Common myeloid progenitor, CD34-positive (primary cell): ENCODE results near the gene ACOXL.

Experiments
- CTCF ChIA-PET: fragments of 350-600 bp; sonication (Branson Sonifier 250); formaldehyde crosslinking; loops from one replicate; lab custom pipeline; 2021; ENCODE audit warnings: antibody characterized with exemption; lab: Charles Lee
- POLR2A ChIA-PET: fragments of 350-600 bp; sonication (Branson Sonifier 250); formaldehyde crosslinking; loops from one replicate; lab custom pipeline; 2021; ENCODE audit warnings: antibody characterized with exemption; lab: Charles Lee
- DNase-seq, 3 donors: peaks; one replicate each; pipeline versions ENCODE4 v3.0.0 to v3.0.0-alpha.2; 2013
- H3K27ac ChIP-seq, 2 experiments: 1 replicate in 1 of 2; 2 replicates in 1 of 2; pipeline ENCODE4 v1.7.0; 2013; ENCODE audit warnings: inconsistent platforms in 2 of 2, low read length in 2 of 2, mild to moderate bottlenecking in 2 of 2, low read depth in 1 of 2, moderate library complexity in 1 of 2; ENCODE audit not compliant: severe bottlenecking in 2 of 2, insufficient read depth in 1 of 2, poor library complexity in 1 of 2
- H3K27me3 ChIP-seq, 5 experiments: replicated peaks in 2 of 5; 1 replicate in 3 of 5; 2 replicates in 2 of 5; pipeline versions ENCODE4 v1.6.1 to v1.7.0; 2013; ENCODE audit warnings: low read length in 4 of 5, mild to moderate bottlenecking in 2 of 5, moderate library complexity in 2 of 5, inconsistent platforms in 1 of 5; ENCODE audit not compliant: insufficient read depth in 5 of 5, control insufficient read depth in 4 of 5
- H3K36me3 ChIP-seq, 4 experiments: 1 replicate in 2 of 4; 2 replicates in 2 of 4; pipeline versions ENCODE4 v1.6.1 to v1.7.0; 2013; ENCODE audit warnings: low read length in 3 of 4, control low read depth in 1 of 4, mild to moderate bottlenecking in 1 of 4; ENCODE audit not compliant: control insufficient read depth in 4 of 4, insufficient read depth in 4 of 4
- H3K4me1 ChIP-seq, 4 experiments: 1 replicate in 3 of 4; 2 replicates in 1 of 4; pipeline versions ENCODE4 v1.6.1 to v1.7.1; 2013; ENCODE audit warnings: low read length in 3 of 4, mild to moderate bottlenecking in 3 of 4, control low read depth in 1 of 4, inconsistent platforms in 1 of 4, moderate library complexity in 1 of 4; ENCODE audit not compliant: control insufficient read depth in 4 of 4, insufficient read depth in 4 of 4; ENCODE audit errors: control extremely low read depth in 1 of 4
- H3K4me3 ChIP-seq, 7 experiments: 1 replicate in 4 of 7; 2 replicates in 3 of 7; pipeline versions ENCODE4 v1.5.1 to v1.7.0; 2013; ENCODE audit warnings: mild to moderate bottlenecking in 7 of 7, low read length in 6 of 7, moderate library complexity in 6 of 7, inconsistent platforms in 2 of 7, low read depth in 2 of 7, control low read depth in 1 of 7; ENCODE audit not compliant: insufficient read depth in 4 of 7, control insufficient read depth in 1 of 7; ENCODE audit errors: extremely low read depth in 1 of 7
- H3K9me3 ChIP-seq, 5 experiments: 1 replicate in 4 of 5; 2 replicates in 1 of 5; pipeline versions ENCODE4 v1.6.1 to v1.7.1; 2013; ENCODE audit warnings: low read length in 4 of 5, mild to moderate bottlenecking in 2 of 5, inconsistent platforms in 1 of 5, low read depth in 1 of 5, moderate library complexity in 1 of 5; ENCODE audit not compliant: control insufficient read depth in 4 of 5, insufficient read depth in 2 of 5; ENCODE audit errors: control extremely low read depth in 1 of 5
- WGBS: methylation state at CpG from one replicate; pipeline ENCODE4 v1.1.5; 2013; ENCODE audit not compliant: insufficient coverage; 5-methylcytosine and 5-hydroxymethylcytosine counted together

The ACOXL gene

DNA sequence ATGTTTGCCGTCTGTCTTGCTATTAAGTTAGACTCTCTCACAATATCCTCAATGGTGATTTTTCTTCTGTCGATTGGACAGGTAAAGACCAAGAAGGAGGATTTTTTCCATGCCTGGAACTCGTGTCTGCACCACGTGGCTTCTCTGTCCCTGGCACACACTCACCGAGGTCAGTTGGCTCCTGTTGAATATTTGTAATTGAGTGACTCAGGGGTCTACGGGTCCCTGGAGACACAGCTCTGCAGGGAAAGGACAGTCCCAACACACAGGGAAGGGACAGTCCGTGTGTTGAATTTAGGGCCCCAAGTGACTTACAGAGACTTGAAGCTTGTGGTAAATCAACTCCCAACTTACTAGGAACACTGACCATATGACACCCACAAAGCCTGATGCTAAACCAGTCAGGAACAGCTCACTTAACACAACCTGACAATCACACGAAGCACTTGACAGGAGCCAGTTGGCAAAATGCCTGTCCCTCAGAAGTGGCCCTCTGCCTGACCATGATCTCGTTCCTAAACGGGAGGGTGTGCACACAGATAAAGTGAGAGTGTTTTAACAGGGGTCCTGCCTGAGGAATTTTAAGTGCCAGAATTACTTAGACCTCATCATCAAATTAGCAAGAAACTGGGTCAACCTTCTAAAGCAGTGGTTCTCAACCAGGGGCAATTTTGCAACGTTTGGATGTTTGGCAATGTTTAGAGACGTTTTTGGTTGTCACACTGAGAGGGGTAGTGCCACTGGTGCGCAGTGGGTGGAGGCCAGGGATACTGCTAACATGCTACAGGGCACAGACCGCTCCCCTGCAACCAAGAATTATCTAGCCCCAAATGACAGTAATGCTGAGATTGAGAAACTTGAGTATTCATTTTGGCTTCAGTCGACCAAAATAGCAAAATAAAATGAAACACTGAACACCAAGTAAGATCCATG lies 299.4 kb downstream of the ACOXL start:
- H3K27ac ChIP-seq, result no peak overlapping the region
- CTCF ChIA-PET, result no interaction called here
- peaks cover 0 to 5% (median 0%) of the 10 kb centered on the region in 5 experiments for H3K27me3 ChIP-seq
- H3K36me3 ChIP-seq, result no peaks in the 10 kb centered on the region
- no peak overlapping the region for H3K4me3 ChIP-seq
- peaks cover 0 to 3% (median 0%) of the 10 kb centered on the region in 5 experiments for H3K9me3 ChIP-seq
- POLR2A ChIA-PET, result no interaction called here
- no peaks in the 10 kb centered on the region for H3K4me1 ChIP-seq
- DNase-seq, result no peak
- WGBS, result 88% methylated on average over 10 of the region's 15 CpGs

DNA sequence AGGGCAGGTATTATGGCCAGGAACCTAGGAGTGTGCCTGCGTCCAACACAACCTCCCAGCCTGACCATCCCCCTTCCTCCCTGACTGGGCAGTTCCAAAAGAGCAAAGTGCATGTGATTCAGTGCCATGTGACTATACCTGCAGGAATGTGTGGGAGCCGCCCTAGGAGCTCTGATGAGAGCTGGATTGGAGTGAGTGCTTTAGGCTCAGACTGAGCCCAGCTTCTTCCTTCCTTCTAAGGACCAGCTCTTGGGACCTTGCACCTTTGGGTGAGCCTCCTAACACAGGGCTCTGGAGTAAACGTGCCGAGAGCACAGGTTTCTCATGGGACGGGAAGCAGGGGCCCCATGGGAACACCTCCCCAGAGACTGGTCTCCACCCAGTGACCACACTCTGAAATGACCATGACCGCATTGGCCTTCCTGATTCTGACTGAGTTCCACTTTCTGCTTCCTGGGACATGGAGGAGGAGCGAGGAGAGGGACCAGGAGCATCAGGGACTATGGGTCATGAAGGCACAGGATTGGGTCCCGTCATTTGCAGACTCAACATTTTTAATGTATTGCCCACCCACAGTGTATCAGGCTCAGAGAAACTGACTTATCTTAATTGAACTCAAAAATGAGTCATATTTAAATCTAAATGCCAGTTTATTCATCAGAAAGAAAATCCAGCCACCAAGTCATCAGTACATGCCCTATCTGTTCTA lies 300.5 kb downstream of the ACOXL start:
- no peak for DNase-seq
- CTCF ChIA-PET, result no interaction called here
- Histone ChIP-seq H3K27ac (no peak overlapping the region), H3K9me3 (peaks cover 0 to 3% (median 0%) of the 10 kb centered on the region in 5 experiments), H3K4me3 (no peak overlapping the region), H3K27me3 (peaks cover 0 to 5% (median 0%) of the 10 kb centered on the region in 5 experiments), H3K4me1 (no peaks in the 10 kb centered on the region), H3K36me3 (no peaks in the 10 kb centered on the region)
- WGBS, result 95% methylated on average over 7 of the region's 8 CpGs
- POLR2A ChIA-PET, result no interaction called here

DNA sequence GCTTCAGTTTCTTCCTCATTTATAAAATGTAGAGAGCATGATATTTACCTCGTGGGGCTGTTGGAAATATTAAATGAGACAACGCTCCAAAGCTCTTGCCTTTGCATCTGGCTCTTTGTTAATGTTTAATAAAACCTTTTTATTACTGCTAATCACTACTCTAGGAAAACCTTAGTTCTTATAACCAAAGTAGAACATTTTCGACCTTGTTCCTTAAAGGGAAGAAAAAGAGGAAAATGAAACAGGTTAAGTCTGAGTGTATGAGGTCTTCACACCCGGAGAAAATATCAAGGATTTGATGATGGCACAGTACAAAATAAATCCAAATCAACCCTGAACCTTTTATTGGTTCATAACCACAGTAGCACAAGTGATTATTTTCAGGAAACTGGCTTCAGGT lies 301.8 kb downstream of the ACOXL start:
- WGBS, result no CpG with 5 or more reads among the region's 4 CpGs
- POLR2A ChIA-PET, result no interaction called here

DNA sequence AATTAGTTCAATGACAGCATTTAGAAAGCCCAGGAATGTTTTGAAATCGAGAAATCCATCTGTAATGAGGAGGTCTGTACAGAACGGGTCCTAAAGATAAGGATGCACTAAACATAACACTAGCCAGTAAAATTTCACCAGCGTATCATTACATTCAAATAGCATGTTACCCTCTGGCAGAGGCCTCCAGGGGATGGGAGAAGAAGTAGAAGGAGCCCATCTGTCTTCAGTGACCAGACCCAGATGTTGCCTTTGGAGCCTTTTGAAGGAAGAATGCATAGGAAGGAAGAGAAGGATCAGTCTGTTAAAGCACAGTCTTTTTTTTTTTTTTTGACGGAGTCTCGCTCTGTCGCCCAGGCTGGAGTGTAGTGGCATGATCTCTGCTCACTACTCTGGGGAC lies 302.2 kb downstream of the ACOXL start:
- no peak for DNase-seq
- peaks cover 0 to 5% (median 2%) of the 10 kb centered on the region in 5 experiments for H3K27me3 ChIP-seq
- no peaks in the 10 kb centered on the region for H3K9me3 ChIP-seq
- H3K4me1 ChIP-seq, result no peaks in the 10 kb centered on the region
- no peaks in the 10 kb centered on the region for H3K36me3 ChIP-seq
- H3K27ac ChIP-seq, result no peak overlapping the region
- POLR2A ChIA-PET, result no interaction called here
- CTCF ChIA-PET, result no interaction called here
- 100% methylated on average over 2 of the region's 6 CpGs for WGBS
- H3K4me3 ChIP-seq, result no peak overlapping the region

More for the DNA sequence above, 301.8 kb downstream of the ACOXL start:
- no peak overlapping the region for H3K27ac ChIP-seq
- no peak for DNase-seq
- CTCF ChIA-PET, result no interaction called here
- H3K9me3 ChIP-seq, result no peaks in the 10 kb centered on the region
- H3K4me3 ChIP-seq, result no peak overlapping the region
- peaks cover 0 to 5% (median 2%) of the 10 kb centered on the region in 5 experiments for H3K27me3 ChIP-seq
- no peaks in the 10 kb centered on the region for H3K36me3 ChIP-seq
- H3K4me1 ChIP-seq, result no peaks in the 10 kb centered on the region

DNA sequence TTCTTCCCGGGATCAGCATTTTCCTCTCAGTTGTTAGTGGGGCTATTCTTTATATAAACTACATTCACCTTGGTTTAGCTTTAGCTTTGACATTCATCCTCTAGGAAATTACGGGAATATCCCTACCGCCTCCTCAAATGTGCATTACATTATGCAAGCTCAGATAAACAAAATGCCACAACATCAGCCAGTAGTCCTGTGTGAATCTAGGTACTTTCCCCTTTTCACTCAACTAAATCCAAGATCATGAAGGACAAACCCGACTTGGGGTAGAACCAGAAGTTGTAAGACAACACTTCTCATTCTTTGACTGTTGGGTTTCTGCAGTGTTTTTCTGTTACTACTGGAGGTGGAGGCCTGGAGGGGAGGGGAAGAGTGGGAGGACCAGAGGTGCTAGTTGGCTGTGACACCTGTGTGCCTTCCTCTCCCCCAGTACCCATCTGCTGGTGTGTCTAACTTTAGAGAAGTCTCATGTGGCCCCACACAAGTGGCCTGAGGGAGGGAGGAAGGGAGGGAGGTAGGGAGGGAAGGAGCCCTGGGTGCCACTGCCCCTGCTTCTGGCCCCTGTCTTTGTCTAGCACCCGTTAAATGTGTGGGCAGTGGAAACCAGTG lies 303.6 kb downstream of the ACOXL start:
- POLR2A ChIA-PET, result no interaction called here
- DNase-seq, result no peak
- CTCF ChIA-PET, result no interaction called here

DNA sequence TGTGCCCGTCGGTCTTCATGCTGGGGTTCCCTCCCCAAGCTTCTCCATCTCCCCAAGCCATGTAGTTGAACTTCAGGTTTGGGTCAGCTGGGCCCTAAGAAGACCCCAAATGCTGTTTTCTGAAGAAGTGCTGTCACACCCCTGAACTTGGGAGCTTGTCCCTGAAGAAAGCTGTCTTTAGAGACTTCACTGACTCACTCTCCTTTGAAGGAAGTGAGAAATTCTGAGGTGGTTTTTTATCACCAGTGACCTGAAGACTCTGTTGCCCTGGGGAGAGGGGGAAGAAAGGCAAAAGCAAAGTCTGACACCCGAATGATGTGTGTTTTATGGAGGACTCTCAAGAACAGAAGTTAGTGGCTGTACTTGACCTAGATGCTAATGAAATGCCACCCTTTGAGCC lies 304.8 kb downstream of the ACOXL start:
- CTCF ChIA-PET, result no interaction called here
- Histone ChIP-seq H3K4me3 (no peak overlapping the region), H3K27ac (no peak overlapping the region), H3K9me3 (no peaks in the 10 kb centered on the region), H3K36me3 (no peaks in the 10 kb centered on the region), H3K27me3 (peaks cover 0 to 4% (median 2%) of the 10 kb centered on the region in 5 experiments), H3K4me1 (no peaks in the 10 kb centered on the region)
- no peak for DNase-seq
- 100% methylated on average over 2 of the region's 3 CpGs for WGBS
- POLR2A ChIA-PET, result no interaction called here

More for the DNA sequence above, 303.6 kb downstream of the ACOXL start:
- 100% methylated on average over 2 of the region's 5 CpGs for WGBS
- Histone ChIP-seq H3K36me3 (no peaks in the 10 kb centered on the region), H3K4me3 (no peak overlapping the region), H3K27ac (no peak overlapping the region), H3K27me3 (peaks cover 0 to 5% (median 2%) of the 10 kb centered on the region in 5 experiments), H3K4me1 (no peaks in the 10 kb centered on the region), H3K9me3 (no peaks in the 10 kb centered on the region)
